PFSK-1 (cell line): ENCODE results near the gene TENT4A.

Experiments used
- FOXP2 ChIP-seq: optimal IDR thresholded peaks from 2 replicates; pipeline ENCODE3; 2011; ENCODE audit warnings: borderline replicate concordance, control low read depth, inconsistent platforms; ENCODE audit not compliant: insufficient read depth; ENCODE audit errors: extremely low read length, extremely low read depth
- POLR2AphosphoS5 ChIP-seq: IDR thresholded peaks from 2 replicates; pipeline ENCODE4 v1.6.1; 2012; ENCODE audit warnings: low read depth, mild to moderate bottlenecking, control low read depth, low read length, moderate library complexity
- SIN3A ChIP-seq: IDR thresholded peaks from 2 replicates; pipeline ENCODE4 v1.6.1; 2012; ENCODE audit warnings: mild to moderate bottlenecking, low read length, moderate library complexity, borderline replicate concordance; ENCODE audit not compliant: insufficient read depth
- TAF1 ChIP-seq: IDR thresholded peaks from 2 replicates; pipeline ENCODE4 v1.6.1; 2012; ENCODE audit warnings: low read length, control low read depth, borderline replicate concordance; ENCODE audit not compliant: insufficient read depth
- TF ChIP-seq, protein P1 (sequence below), 2 experiments: IDR thresholded peaks; 2 replicates each; pipeline versions ENCODE4 v1.6.1 to v1.8.0; 2011 to 2012; ENCODE audit warnings: low read depth in 2 of 2, low read length in 2 of 2, control low read depth in 1 of 2, inconsistent platforms in 1 of 2, mild to moderate bottlenecking in 1 of 2, moderate library complexity in 1 of 2; ENCODE audit not compliant: insufficient read depth in 1 of 2

TENT4A gene

GRCh38 chr5:6781716-6782115 lies 68.5 kb downstream of the TENT4A start:
- TF ChIP-seq SIN3A, result no peak
- no peak for TF ChIP-seq FOXP2
- TF ChIP-seq, protein P1, sequence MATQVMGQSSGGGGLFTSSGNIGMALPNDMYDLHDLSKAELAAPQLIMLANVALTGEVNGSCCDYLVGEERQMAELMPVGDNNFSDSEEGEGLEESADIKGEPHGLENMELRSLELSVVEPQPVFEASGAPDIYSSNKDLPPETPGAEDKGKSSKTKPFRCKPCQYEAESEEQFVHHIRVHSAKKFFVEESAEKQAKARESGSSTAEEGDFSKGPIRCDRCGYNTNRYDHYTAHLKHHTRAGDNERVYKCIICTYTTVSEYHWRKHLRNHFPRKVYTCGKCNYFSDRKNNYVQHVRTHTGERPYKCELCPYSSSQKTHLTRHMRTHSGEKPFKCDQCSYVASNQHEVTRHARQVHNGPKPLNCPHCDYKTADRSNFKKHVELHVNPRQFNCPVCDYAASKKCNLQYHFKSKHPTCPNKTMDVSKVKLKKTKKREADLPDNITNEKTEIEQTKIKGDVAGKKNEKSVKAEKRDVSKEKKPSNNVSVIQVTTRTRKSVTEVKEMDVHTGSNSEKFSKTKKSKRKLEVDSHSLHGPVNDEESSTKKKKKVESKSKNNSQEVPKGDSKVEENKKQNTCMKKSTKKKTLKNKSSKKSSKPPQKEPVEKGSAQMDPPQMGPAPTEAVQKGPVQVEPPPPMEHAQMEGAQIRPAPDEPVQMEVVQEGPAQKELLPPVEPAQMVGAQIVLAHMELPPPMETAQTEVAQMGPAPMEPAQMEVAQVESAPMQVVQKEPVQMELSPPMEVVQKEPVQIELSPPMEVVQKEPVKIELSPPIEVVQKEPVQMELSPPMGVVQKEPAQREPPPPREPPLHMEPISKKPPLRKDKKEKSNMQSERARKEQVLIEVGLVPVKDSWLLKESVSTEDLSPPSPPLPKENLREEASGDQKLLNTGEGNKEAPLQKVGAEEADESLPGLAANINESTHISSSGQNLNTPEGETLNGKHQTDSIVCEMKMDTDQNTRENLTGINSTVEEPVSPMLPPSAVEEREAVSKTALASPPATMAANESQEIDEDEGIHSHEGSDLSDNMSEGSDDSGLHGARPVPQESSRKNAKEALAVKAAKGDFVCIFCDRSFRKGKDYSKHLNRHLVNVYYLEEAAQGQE (IDR thresholded peaks at IDR 0.05; ENCODE audit: insufficient read depth in 1 of 2, low read depth in 2 of 2, low read length in 2 of 2), result no peak
- TF ChIP-seq POLR2AphosphoS5, result no peak
- TF ChIP-seq TAF1, result no peak

- TF ChIP-seq FOXP2, result no peak
- TF ChIP-seq SIN3A, result no peak
- no peak for TF ChIP-seq POLR2AphosphoS5
- TF ChIP-seq, protein P1 (IDR thresholded peaks at IDR 0.05; ENCODE audit: insufficient read depth in 1 of 2, low read depth in 2 of 2, low read length in 2 of 2), result no peak
- no peak for TF ChIP-seq TAF1
Measured at GRCh38 chr5:6783787-6784186, 70.6 kb downstream of the TENT4A start.

DNA sequence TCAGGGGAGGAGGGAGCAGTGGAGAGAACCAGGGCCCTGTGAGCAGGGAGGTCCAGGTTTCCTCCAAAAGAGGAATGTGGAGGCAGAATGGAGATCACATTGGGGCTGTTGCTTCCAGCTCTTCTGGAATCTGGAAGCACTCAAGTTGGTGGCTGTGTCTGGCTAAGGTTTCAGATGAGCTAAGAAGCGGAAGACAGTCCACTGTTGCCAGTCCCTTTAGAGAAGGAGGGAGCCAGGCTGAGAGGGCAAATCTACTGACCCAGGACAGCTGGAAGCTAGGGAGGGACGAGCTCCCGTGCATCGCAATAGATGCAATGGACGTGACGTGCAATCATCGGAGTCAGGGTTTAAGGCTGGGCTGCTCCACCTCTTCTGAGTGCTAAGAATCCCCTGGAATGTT lies 71.2 kb downstream of the TENT4A start:
- no peak for TF ChIP-seq FOXP2
- TF ChIP-seq SIN3A, result no peak
- TF ChIP-seq, protein P1 (IDR thresholded peaks at IDR 0.05; ENCODE audit: insufficient read depth in 1 of 2, low read depth in 2 of 2, low read length in 2 of 2), result no peak
- no peak for TF ChIP-seq POLR2AphosphoS5
- TF ChIP-seq TAF1, result no peak

DNA sequence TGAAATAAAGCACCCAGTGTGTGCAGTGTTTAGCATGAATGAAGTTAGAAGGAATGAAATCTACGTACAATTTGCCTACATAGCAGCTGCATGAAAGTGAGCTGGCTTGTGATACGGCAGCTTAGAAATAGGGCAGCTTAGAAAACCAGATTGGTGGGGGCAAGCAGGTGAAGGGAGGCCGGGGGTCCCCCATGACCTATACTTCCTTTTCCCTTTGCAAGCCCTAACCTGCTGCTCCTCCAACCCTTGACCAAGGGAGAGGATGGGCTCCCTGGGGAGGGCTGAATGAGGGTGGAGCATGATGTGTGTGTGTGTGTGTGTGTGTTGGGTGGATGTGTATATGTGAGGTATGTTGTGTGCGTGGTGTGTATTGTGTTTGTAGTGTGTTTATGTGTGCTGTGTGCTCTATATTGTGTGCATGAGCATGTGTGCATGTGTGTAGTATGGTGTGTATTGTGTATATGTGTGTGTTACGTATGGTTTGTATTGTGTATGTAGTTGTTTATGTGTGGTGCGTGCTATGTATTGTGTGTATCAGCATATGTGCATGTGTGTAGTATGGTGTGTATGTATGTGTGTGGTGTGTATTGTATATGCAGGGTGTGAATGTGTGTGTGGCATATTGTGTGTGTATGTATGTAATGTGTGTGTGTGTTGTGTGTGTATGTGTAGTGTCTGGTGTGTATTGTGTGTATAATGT lies 72.1 kb downstream of the TENT4A start:
- TF ChIP-seq POLR2AphosphoS5 (no peak), FOXP2 (no peak), TAF1 (no peak), SIN3A (no peak)
- TF ChIP-seq, protein P1 (IDR thresholded peaks at IDR 0.05; ENCODE audit: insufficient read depth in 1 of 2, low read depth in 2 of 2, low read length in 2 of 2), result no peak

DNA sequence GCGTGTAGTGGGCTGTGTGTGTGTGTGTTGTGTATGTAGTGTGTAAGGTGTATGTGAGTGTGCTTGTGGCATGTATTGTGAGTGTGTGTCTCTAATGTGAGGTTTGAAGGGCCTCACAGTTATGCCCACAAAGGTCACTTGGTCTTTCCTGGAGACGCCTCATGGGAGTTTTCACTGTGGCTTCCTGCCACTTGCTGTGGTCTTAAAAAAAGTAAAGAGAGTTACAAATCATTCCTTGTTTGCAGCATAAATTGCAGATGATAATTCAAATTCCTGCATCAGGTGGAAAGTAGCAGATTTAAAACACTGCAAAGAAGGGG lies 72.6 kb downstream of the TENT4A start:
- TF ChIP-seq POLR2AphosphoS5 (no peak), SIN3A (no peak), TAF1 (no peak), FOXP2 (no peak)
- TF ChIP-seq, protein P1 (IDR thresholded peaks at IDR 0.05; ENCODE audit: insufficient read depth in 1 of 2, low read depth in 2 of 2, low read length in 2 of 2), result no peak
